GM23248 (cell line): Measurements from ENCODE around the gene MLF2.

Experiments
- EZH2 ChIP-seq: fragments of 200-600 bp; sonication (generic); IDR thresholded peaks from 2 replicates; pipeline ENCODE4 v1.6.1; 2018; ENCODE audit warnings: antibody characterized with exemption, mild to moderate bottlenecking; ENCODE audit not compliant: insufficient read depth, poor library complexity, severe bottlenecking
- EZH2phosphoT487 ChIP-seq: fragments of 200-600 bp; sonication (generic); IDR thresholded peaks from 2 replicates; pipeline ENCODE4 v1.6.1; 2018; ENCODE audit warnings: antibody characterized with exemption, moderate library complexity, mild to moderate bottlenecking, low read depth; ENCODE audit not compliant: insufficient read depth

- TF ChIP-seq EZH2 (no peak), EZH2phosphoT487 (no peak)
These were observed 22.8 kb downstream of the MLF2 start for GRCh38 chr12:6730169-6730568.
